ENCODE results near the gene C1orf50. TPM values are rescaled to one million over a fixed set of nuclear protein-coding genes. Genes with fewer than 3 reads are reported as not detected.
A peak's percentile ranks its signal among the peaks of the same experiment; 100 is the strongest.

Gene C1orf50
- total RNA-seq, 1 experiment from 2014 or later = 5.1 TPM

GRCh38 chr1:42744148-42744413, 23.0 kb upstream of the C1orf50 start (continued):
- TF ChIP-seq, protein P1, sequence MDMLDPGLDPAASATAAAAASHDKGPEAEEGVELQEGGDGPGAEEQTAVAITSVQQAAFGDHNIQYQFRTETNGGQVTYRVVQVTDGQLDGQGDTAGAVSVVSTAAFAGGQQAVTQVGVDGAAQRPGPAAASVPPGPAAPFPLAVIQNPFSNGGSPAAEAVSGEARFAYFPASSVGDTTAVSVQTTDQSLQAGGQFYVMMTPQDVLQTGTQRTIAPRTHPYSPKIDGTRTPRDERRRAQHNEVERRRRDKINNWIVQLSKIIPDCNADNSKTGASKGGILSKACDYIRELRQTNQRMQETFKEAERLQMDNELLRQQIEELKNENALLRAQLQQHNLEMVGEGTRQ (CRISPR knock-in tag; IDR thresholded peaks at IDR 0.05) = no peak
- TF ChIP-seq ZNF232 (CRISPR knock-in tag; IDR thresholded peaks at IDR 0.05) = no peak
- TF ChIP-seq CTCF (IDR thresholded peaks at IDR 0.05) = no peak
- no peak for TF ChIP-seq TEAD4 (CRISPR knock-in tag; IDR thresholded peaks at IDR 0.05)

- Mint-ChIP-seq H3K4me3 (no peak overlapping the region), H3K36me3 (peaks cover 31% of the 10 kb centered on the region), H3K4me1 (peaks cover 25% of the 10 kb centered on the region), H3K27ac (no peak overlapping the region), H3K9me3 (peaks cover 6% of the 10 kb centered on the region), H3K27me3 (ENCODE audit: low read depth) (no peaks in the 10 kb centered on the region)
- CTCF ChIA-PET = interaction anchor here (1.2 to 1.4 kb wide), 4 partner anchors 12 to 177 kb away, joined by 3 to 11 read pairs (median 5); no protein-coding TSS in a partner anchor
- TF ChIP-seq ZNF219 (CRISPR knock-in tag; IDR thresholded peaks at IDR 0.05; ENCODE audit: borderline replicate concordance) (no peak), SOX15 (CRISPR knock-in tag; IDR thresholded peaks at IDR 0.05) (no peak), USF1 (CRISPR knock-in tag; IDR thresholded peaks at IDR 0.05) (no peak), NR2C2 (CRISPR knock-in tag; IDR thresholded peaks at IDR 0.05) (no peak)
- DNase-seq (ENCODE audit: low spot score) (no peak), ATAC-seq (no peak)
- POLR2A ChIA-PET = no interaction called here
Observed at GRCh38 chr1:42745851-42746250, 21.2 kb upstream of the C1orf50 start.

GRCh38 chr1:42746436-42747105, 20.5 kb upstream of the C1orf50 start:
- H3K9me3 Mint-ChIP-seq = peaks cover 7% of the 10 kb centered on the region
- POLR2A ChIA-PET = no interaction called here
- CTCF ChIA-PET = interaction anchor here (0.5 to 1.4 kb wide), 12 partner anchors 9 to 572 kb away, joined by 3 to 15 read pairs (median 6); partner anchors contain the start of genes C1orf50 and P3H1
- DNase-seq (ENCODE audit: low spot score) = peak; percentile 9
- H3K27ac Mint-ChIP-seq = no peak overlapping the region
- no peak overlapping the region for H3K4me3 Mint-ChIP-seq
- H3K27me3 Mint-ChIP-seq (ENCODE audit: low read depth) = no peaks in the 10 kb centered on the region
- peaks cover 33% of the 10 kb centered on the region for H3K36me3 Mint-ChIP-seq
- ATAC-seq = no peak
- H3K4me1 Mint-ChIP-seq = peaks cover 20% of the 10 kb centered on the region
- TF ChIP-seq PREB (CRISPR knock-in tag; IDR thresholded peaks at IDR 0.05; ENCODE audit: borderline replicate concordance) = no peak
- TF ChIP-seq, protein P2, sequence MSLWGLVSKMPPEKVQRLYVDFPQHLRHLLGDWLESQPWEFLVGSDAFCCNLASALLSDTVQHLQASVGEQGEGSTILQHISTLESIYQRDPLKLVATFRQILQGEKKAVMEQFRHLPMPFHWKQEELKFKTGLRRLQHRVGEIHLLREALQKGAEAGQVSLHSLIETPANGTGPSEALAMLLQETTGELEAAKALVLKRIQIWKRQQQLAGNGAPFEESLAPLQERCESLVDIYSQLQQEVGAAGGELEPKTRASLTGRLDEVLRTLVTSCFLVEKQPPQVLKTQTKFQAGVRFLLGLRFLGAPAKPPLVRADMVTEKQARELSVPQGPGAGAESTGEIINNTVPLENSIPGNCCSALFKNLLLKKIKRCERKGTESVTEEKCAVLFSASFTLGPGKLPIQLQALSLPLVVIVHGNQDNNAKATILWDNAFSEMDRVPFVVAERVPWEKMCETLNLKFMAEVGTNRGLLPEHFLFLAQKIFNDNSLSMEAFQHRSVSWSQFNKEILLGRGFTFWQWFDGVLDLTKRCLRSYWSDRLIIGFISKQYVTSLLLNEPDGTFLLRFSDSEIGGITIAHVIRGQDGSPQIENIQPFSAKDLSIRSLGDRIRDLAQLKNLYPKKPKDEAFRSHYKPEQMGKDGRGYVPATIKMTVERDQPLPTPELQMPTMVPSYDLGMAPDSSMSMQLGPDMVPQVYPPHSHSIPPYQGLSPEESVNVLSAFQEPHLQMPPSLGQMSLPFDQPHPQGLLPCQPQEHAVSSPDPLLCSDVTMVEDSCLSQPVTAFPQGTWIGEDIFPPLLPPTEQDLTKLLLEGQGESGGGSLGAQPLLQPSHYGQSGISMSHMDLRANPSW (CRISPR knock-in tag; conservative IDR thresholded peaks at IDR 0.05; ENCODE audit: low read depth) = no peak
- no peak for TF ChIP-seq E2F1 (CRISPR knock-in tag; IDR thresholded peaks at IDR 0.05)
- no peak for TF ChIP-seq ZSCAN18 (CRISPR knock-in tag; IDR thresholded peaks at IDR 0.05)
- TF ChIP-seq ATF2 (CRISPR knock-in tag; IDR thresholded peaks at IDR 0.05; ENCODE audit: borderline replicate concordance, low read depth) = no peak
- no peak for TF ChIP-seq ATF1 (CRISPR knock-in tag; IDR thresholded peaks at IDR 0.05)
- no peak for TF ChIP-seq SOX15 (CRISPR knock-in tag; IDR thresholded peaks at IDR 0.05)
